GM20431 (cell line): ENCODE measurements around the gene CNTN4.

Source experiments
- in situ Hi-C: fragments of 300-500 bp; cut with MseI, MboI; formaldehyde crosslinking; loops from one replicate; pipeline ENCODE4 v1.15.0; 2020; ENCODE audit warnings: low sequenced_read_pairs; ENCODE audit not compliant: unreplicated experiment

CNTN4 gene

DNA sequence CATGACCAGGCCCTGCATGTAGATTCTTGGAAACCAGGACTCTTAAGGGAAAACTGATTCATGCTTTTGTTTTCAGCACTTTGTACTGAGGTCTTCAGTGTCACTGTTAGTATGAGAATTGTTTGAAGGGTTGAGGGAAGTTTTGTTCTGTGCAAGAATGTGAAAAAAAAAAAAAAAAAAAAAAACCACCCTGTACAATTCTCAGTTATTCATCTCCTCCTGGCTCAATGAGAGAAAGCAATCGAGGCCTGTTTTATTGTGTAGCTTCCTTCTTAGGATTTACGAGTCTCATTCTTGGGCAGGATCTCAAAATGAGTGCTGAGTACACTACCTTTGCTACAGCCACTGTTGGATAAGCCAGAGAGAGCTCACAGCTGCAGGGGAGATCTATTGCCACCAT is 469.5 kb downstream of the CNTN4 start:
- in situ Hi-C loops: no loop called here

DNA sequence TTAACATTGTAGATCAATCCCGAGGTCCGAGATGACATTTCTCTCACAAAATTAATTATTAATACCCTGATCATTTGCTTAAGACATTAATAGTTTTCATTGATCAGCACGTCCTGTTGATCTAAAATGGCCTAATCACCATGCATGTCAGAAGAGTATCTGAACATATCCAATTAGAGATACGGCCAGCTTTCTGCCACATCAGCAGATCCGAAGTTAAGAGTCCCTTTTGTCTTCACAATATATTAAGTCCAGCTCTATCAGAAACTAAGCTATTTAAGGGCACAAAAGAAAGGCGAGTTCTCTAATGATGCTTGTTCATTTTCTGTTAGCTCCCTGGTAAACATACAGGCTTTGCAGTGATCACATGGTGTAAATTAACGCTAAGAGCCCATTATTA is 470.3 kb downstream of the CNTN4 start:
- in situ Hi-C loops: no loop called here

- in situ Hi-C loops: no loop called here
These were observed 478.9 kb downstream of the CNTN4 start for GRCh38 chr3:2577571-2577970.

GRCh38 chr3:2578560-2578959 is 479.9 kb downstream of the CNTN4 start:
- in situ Hi-C loops: no loop called here

GRCh38 chr3:2579206-2579605 is 480.5 kb downstream of the CNTN4 start:
- in situ Hi-C loops: no loop called here

DNA sequence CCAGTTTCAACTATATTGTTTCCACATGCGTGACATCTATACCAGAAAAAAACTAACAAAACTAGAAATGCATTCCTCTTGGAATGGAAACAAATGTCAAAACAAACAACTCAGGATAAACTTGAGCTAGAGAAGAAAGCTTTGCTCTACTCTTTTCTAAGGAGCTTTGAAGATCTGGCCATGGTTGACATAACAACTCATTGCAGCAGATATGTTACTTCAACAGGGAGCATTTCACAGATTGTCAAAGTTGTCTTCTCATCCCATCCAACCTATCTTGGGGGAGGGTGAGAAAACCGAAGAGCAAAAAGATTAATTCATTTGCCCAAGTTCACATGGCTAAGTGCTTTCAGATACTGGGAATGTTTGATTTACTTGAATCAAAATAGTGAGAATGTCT is 484.4 kb downstream of the CNTN4 start:
- in situ Hi-C loops: no loop called here

- in situ Hi-C loops: no loop called here
These were observed 490.8 kb downstream of the CNTN4 start for GRCh38 chr3:2589336-2589969.

GRCh38 chr3:2595486-2595885 is 496.8 kb downstream of the CNTN4 start:
- in situ Hi-C loops: no loop called here

DNA sequence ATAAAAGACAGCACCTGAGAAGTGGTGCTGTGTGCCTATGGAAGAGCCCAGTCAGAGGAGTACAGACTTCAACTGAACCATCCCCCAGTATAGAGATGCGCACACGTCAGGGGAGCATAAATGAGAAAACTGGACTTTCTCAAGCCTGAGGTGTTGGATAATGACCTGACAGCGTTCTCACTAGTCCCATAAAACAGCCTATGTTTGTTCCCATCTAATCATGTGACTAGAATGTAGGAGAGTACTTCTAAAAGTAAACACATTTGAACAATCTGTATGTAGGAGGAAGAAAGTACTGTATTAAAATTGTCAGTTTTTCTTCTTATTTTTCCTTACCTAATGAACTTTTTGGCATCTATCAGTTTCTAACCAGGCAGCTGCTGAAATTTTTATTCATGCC is 498.9 kb downstream of the CNTN4 start:
- in situ Hi-C loops: no loop called here

- in situ Hi-C loops: no loop called here
These were observed 500.8 kb downstream of the CNTN4 start for GRCh38 chr3:2599471-2599870.

DNA sequence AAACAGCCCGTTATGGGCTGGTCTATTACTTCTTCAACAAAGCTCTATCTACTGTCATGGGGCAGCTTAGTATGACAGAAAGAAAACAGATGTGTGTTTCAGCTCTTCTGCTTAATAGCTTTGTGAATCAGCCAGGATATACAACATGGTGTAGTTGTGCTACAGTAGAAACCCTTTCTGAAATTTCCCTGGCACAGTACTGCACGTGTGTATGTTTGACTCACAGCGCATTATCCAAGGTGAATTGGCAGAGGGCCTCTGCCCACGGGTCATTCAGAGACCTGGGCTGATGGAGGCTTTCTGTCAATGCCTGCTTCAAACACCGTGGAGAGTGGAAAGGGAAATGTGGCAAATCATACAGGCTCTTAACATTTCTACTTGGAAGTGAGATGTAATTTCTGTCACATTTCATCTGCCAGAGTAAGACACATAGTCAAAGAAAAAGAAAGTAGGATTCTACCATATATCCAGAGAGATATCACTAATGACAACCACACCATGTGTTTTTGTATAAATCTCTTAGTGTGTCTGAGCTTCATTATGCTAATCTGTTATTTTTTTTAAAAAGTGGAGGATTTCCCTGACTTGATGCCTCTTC is 505.1 kb downstream of the CNTN4 start:
- in situ Hi-C loops: no loop called here

DNA sequence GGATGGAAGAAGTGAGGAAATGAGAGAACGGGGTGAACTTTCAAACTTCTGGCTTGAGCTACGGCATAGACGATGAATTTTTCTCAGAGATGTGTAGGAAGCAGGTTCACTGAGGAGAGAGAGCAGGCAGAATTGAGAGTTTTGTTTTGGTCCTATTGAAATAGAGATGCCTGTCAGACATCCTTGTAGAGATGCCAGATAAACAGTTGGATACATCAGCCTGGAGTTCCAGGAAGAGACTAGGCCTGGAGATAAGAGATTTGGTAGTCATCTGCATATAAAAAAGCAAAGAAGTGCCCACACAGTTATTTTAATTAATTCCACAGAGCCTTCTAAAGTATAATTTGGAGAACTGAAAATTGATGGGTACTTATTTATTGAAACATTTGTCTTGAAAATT is 515.9 kb downstream of the CNTN4 start:
- in situ Hi-C loops: no loop called here

DNA sequence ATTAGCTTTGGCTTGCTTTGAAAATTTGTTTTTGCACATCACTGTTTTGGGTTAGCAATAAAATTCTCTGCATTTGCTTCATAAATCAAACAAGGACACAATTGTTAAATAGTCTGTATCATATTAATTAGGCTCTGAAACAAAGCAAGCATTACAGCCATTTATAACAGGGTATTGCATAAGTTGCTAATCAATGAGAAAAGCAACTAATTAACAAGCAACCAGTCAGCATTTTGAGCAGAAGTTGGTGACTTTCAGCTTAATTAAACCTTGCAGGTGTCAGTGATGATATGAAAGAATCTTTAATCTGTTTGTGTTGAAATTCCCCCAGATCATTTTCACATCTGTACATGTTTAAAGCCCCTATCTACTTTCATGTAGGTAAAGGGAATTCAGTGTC is 516.4 kb downstream of the CNTN4 start:
- in situ Hi-C loops: no loop called here

- in situ Hi-C loops: no loop called here
These were observed 524.8 kb downstream of the CNTN4 start for GRCh38 chr3:2623436-2623835.

DNA sequence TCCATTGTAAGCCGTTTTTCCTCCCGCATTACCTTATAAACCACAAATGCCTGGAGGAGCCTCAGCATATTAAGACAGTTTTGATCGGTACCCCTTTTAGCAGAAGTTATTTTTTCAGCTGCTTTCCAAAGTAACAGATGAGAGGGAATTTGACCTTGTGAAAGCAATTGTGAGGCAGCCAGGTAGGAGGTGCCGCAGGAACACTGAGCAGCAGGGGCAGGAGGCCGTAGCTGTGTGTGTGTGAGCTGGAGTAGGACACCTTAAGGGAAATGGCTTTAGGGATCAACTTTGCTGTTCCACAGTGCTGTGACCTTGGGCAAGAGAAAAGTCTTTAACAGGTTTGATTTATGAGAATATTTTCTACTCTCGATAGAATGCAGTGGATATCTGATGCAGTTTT is 529.5 kb downstream of the CNTN4 start:
- in situ Hi-C loops: no loop called here

DNA sequence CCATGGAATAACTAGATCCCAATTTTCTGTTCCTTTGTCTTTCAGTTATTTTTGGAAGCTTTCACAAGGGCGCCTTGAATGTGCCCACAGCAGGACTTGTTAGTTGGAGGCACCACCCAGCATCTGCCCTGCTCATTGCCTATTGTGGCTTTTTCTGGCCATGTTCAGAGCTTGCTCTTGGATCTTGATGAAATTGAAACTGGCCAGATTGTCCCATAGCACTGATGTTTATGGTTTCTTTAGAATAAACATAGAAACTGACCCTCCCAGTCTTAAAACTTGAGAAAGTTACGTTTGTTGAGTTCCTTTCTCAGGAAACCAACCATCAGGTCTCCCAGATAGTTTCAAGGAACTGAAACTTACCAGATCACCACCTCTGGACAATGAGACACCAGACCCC is 536.8 kb downstream of the CNTN4 start:
- in situ Hi-C loops: no loop called here

- in situ Hi-C loops: no loop called here
These were observed 544.9 kb downstream of the CNTN4 start for GRCh38 chr3:2643606-2644005.

- in situ Hi-C loops: no loop called here
These were observed 546.3 kb downstream of the CNTN4 start for GRCh38 chr3:2645001-2645400.

DNA sequence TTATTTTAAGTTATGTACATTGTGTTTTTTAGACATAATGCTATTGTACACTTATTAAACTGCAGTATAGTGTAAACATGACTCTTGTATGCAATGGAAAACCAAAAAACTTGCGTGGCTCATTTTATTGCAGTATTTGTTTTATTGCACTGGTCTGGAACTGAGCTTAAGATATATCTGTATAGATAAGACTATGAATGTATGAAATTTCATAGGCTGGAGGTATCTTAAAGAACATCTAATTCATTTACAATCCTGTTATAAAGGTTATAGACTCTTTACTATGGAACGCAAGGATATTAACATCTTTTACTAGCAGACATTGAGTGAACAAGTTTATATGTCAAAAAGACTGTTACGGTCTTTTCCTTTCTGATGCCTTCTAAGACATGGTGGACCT is 552.1 kb downstream of the CNTN4 start:
- in situ Hi-C loops: no loop called here

- in situ Hi-C loops: no loop called here
These were observed 553.7 kb downstream of the CNTN4 start for GRCh38 chr3:2652386-2652785.

- in situ Hi-C loops: no loop called here
These were observed 555.0 kb downstream of the CNTN4 start for GRCh38 chr3:2653706-2654105.

- in situ Hi-C loops: no loop called here
These were observed 556.6 kb downstream of the CNTN4 start for GRCh38 chr3:2655229-2655701.
